ENCODE measurements around the gene PANX3. TPM values are rescaled to one million over a fixed set of nuclear protein-coding genes. Genes with fewer than 3 reads are reported as not detected.
A peak's percentile ranks its signal among the peaks of the same experiment; 100 is the strongest.
"Not testable (repeated sequence)": the region's sequence is repeated elsewhere in the genome, so short reads cannot be mapped to it uniquely, and the experiment has no call there.

PANX3 gene
- total RNA-seq, 2 experiments from 2014 or later: not detected

- H3K4me1 Mint-ChIP-seq: no peaks in the 10 kb centered on the region
- ChIA-PET CTCF (no interaction called here), POLR2A (no interaction called here)
- DNase-seq: no peak
- H3K27ac Mint-ChIP-seq: no peak overlapping the region
- peaks cover 22% of the 10 kb centered on the region for H3K27me3 Mint-ChIP-seq
- no peaks in the 10 kb centered on the region for H3K9me3 Mint-ChIP-seq
- H3K4me3 Mint-ChIP-seq: no peak overlapping the region
- no peaks in the 10 kb centered on the region for H3K36me3 Mint-ChIP-seq (ENCODE audit: low read depth)
Observed at GRCh38 chr11:124595302-124595701, 15.9 kb upstream of the PANX3 start.

- ChIA-PET CTCF (no interaction called here), POLR2A (no interaction called here)
- H3K36me3 Mint-ChIP-seq (ENCODE audit: low read depth): no peaks in the 10 kb centered on the region
- peaks cover 30% of the 10 kb centered on the region for H3K27me3 Mint-ChIP-seq
- no peaks in the 10 kb centered on the region for H3K9me3 Mint-ChIP-seq
- no peak overlapping the region for H3K4me3 Mint-ChIP-seq
- no peak for DNase-seq
- H3K27ac Mint-ChIP-seq: no peak overlapping the region
- H3K4me1 Mint-ChIP-seq: no peaks in the 10 kb centered on the region
Observed at GRCh38 chr11:124597626-124598025, 13.6 kb upstream of the PANX3 start.

- DNase-seq: no peak
- Mint-ChIP-seq H3K27ac (no peak overlapping the region), H3K4me3 (no peak overlapping the region), H3K27me3 (peaks cover 24% of the 10 kb centered on the region), H3K36me3 (ENCODE audit: low read depth) (no peaks in the 10 kb centered on the region), H3K9me3 (no peaks in the 10 kb centered on the region), H3K4me1 (peaks cover 1% of the 10 kb centered on the region)
- POLR2A ChIA-PET: no interaction called here
- CTCF ChIA-PET: no interaction called here
Observed at GRCh38 chr11:124600621-124601320, 10.5 kb upstream of the PANX3 start.

GRCh38 chr11:124602193-124602592 lies 9.0 kb upstream of the PANX3 start:
- no peak for DNase-seq
- CTCF ChIA-PET: interaction anchor here (1.2 kb wide), 1 partner anchor 19 kb away, joined by 4 read pairs; no protein-coding TSS in a partner anchor
- no peaks in the 10 kb centered on the region for H3K9me3 Mint-ChIP-seq
- no peak overlapping the region for H3K27ac Mint-ChIP-seq
- H3K4me3 Mint-ChIP-seq: no peak overlapping the region
- no peaks in the 10 kb centered on the region for H3K36me3 Mint-ChIP-seq (ENCODE audit: low read depth)
- peaks cover 2% of the 10 kb centered on the region for H3K4me1 Mint-ChIP-seq
- H3K27me3 Mint-ChIP-seq: peaks cover 15% of the 10 kb centered on the region
- POLR2A ChIA-PET: no interaction called here

- DNase-seq; H3K4me1 Mint-ChIP-seq; H3K27ac Mint-ChIP-seq; H3K9me3 Mint-ChIP-seq; H3K4me3 Mint-ChIP-seq; H3K27me3 Mint-ChIP-seq; H3K36me3 Mint-ChIP-seq (ENCODE audit: low read depth); POLR2A ChIA-PET: not testable (repeated sequence)
- CTCF ChIA-PET: interaction anchor here (1.2 kb wide), 1 partner anchor 19 kb away, joined by 4 read pairs; no protein-coding TSS in a partner anchor
Observed at GRCh38 chr11:124602723-124603122, 8.5 kb upstream of the PANX3 start.

- POLR2A ChIA-PET: no interaction called here
- Mint-ChIP-seq H3K36me3 (ENCODE audit: low read depth) (no peaks in the 10 kb centered on the region), H3K27me3 (peaks cover 4% of the 10 kb centered on the region), H3K4me3 (no peak overlapping the region), H3K27ac (no peak overlapping the region), H3K9me3 (no peaks in the 10 kb centered on the region), H3K4me1 (peaks cover 3% of the 10 kb centered on the region)
- DNase-seq: no peak
- CTCF ChIA-PET: interaction anchor here (0.6 kb wide), 1 partner anchor 786 kb away, joined by 3 read pairs; no protein-coding TSS in a partner anchor
Observed at GRCh38 chr11:124605719-124606118, 5.5 kb upstream of the PANX3 start.

GRCh38 chr11:124608147-124608546 lies 3.1 kb upstream of the PANX3 start:
- no peak overlapping the region for H3K4me3 Mint-ChIP-seq
- no peaks in the 10 kb centered on the region for H3K9me3 Mint-ChIP-seq
- peaks cover 11% of the 10 kb centered on the region for H3K4me1 Mint-ChIP-seq
- H3K27me3 Mint-ChIP-seq: no peaks in the 10 kb centered on the region
- no peak overlapping the region for H3K27ac Mint-ChIP-seq
- ChIA-PET POLR2A (no interaction called here), CTCF (interaction anchor here (1.3 kb wide), 1 partner anchor 12 kb away, joined by 3 read pairs; no protein-coding TSS in a partner anchor)
- H3K36me3 Mint-ChIP-seq (ENCODE audit: low read depth): no peaks in the 10 kb centered on the region
- DNase-seq: no peak

GRCh38 chr11:124610295-124610694 lies 933 bp upstream of the PANX3 start:
- H3K27me3 Mint-ChIP-seq: no peaks in the 10 kb centered on the region
- ChIA-PET POLR2A (no interaction called here), CTCF (interaction anchor here (1.6 kb wide), 1 partner anchor 803 kb away, joined by 3 read pairs; no protein-coding TSS in a partner anchor)
- H3K36me3 Mint-ChIP-seq (ENCODE audit: low read depth): no peaks in the 10 kb centered on the region
- H3K9me3 Mint-ChIP-seq: no peaks in the 10 kb centered on the region
- DNase-seq: no peak
- no peak overlapping the region for H3K4me3 Mint-ChIP-seq
- peaks cover 11% of the 10 kb centered on the region for H3K4me1 Mint-ChIP-seq
- no peak overlapping the region for H3K27ac Mint-ChIP-seq

- POLR2A ChIA-PET: no interaction called here
- H3K9me3 Mint-ChIP-seq: no peaks in the 10 kb centered on the region
Observed at GRCh38 chr11:124612045-124612444, 817 bp downstream of the PANX3 start.

GRCh38 chr11:124612567-124613246 lies 1.5 kb downstream of the PANX3 start:
- Mint-ChIP-seq H3K9me3 (no peaks in the 10 kb centered on the region), H3K27ac (no peak overlapping the region), H3K4me1 (peaks cover 9% of the 10 kb centered on the region), H3K4me3 (no peak overlapping the region), H3K36me3 (ENCODE audit: low read depth) (no peaks in the 10 kb centered on the region), H3K27me3 (no peaks in the 10 kb centered on the region)
- no peak for DNase-seq
- ChIA-PET POLR2A (no interaction called here), CTCF (no interaction called here)

More at GRCh38 chr11:124612045-124612444, 817 bp downstream of the PANX3 start:
- Mint-ChIP-seq H3K36me3 (ENCODE audit: low read depth) (no peaks in the 10 kb centered on the region), H3K27ac (no peak overlapping the region), H3K4me3 (no peak overlapping the region), H3K27me3 (no peaks in the 10 kb centered on the region), H3K4me1 (peaks cover 9% of the 10 kb centered on the region)
- CTCF ChIA-PET: interaction anchor here (0.7 kb wide), 1 partner anchor 255 kb away, joined by 3 read pairs; no protein-coding TSS in a partner anchor
- peak; percentile 40 for DNase-seq

GRCh38 chr11:124618863-124619262 lies 7.6 kb downstream of the PANX3 start:
- ChIA-PET CTCF (interaction anchor here (1.5 kb wide), 1 partner anchor 50 kb away, joined by 3 read pairs; no protein-coding TSS in a partner anchor), POLR2A (no interaction called here)
- H3K27me3 Mint-ChIP-seq: peaks cover 18% of the 10 kb centered on the region
- H3K4me3 Mint-ChIP-seq: no peak overlapping the region
- H3K36me3 Mint-ChIP-seq (ENCODE audit: low read depth): peaks cover 1% of the 10 kb centered on the region
- peaks cover 12% of the 10 kb centered on the region for H3K4me1 Mint-ChIP-seq
- no peaks in the 10 kb centered on the region for H3K9me3 Mint-ChIP-seq
- DNase-seq: no peak
- H3K27ac Mint-ChIP-seq: no peak overlapping the region

GRCh38 chr11:124622531-124623451 lies 11.6 kb downstream of the PANX3 start, which contains the start of gene TBRG1:
TSS of gene TBRG1 (plus strand) at chr11:124622864. CDS start at chr11:124623084, 220 bp downstream.
- Mint-ChIP-seq H3K27me3 (peaks cover 18% of the 10 kb centered on the region), H3K36me3 (ENCODE audit: low read depth) (peaks cover 24% of the 10 kb centered on the region), H3K9me3 (no peaks in the 10 kb centered on the region), H3K4me1 (peaks cover 29% of the 10 kb centered on the region), H3K27ac (peak within 1 kb of the TSS; percentile 91), H3K4me3 (peak within 1 kb of the TSS; percentile 83)
- ChIA-PET POLR2A (interaction anchor here (0.5 kb wide), 1 partner anchor 34 kb away, joined by 3 read pairs; no protein-coding TSS in a partner anchor), CTCF (interaction anchor here (0.9 to 1.9 kb wide), 6 partner anchors 13 to 253 kb away, joined by 3 to 6 read pairs (median 4); partner anchors contain the start of genes SIAE and SPA17)
- peak; percentile 88 for DNase-seq
